ENCODE data around the gene NDUFS8.
"Not testable (repeated sequence)": the region's sequence is repeated elsewhere in the genome, so short reads cannot be mapped to it uniquely, and the experiment has no call there.

The NDUFS8 gene

GRCh38 chr11:68030318-68031143, at the start of gene NDUFS8:
Gene NDUFS8 (plus strand): TSS chr11:68030681. CDS start chr11:68032152, 1,471 bp downstream.
- DNase-seq (ENCODE audit: low spot score): peak; percentile 99

- not testable (repeated sequence) for DNase-seq (ENCODE audit: low spot score)
These were observed 49.3 kb upstream of the NDUFS8 start for GRCh38 chr11:67981226-67981625.

GRCh38 chr11:67982255-67982857, 48.1 kb upstream of the NDUFS8 start:
- DNase-seq (ENCODE audit: low spot score): not testable (repeated sequence)

GRCh38 chr11:67983951-67984350, 46.5 kb upstream of the NDUFS8 start:
- DNase-seq (ENCODE audit: low spot score): no peak

GRCh38 chr11:67985302-67985701, 45.2 kb upstream of the NDUFS8 start:
- DNase-seq (ENCODE audit: low spot score): not testable (repeated sequence)

GRCh38 chr11:67990546-67991346, 39.7 kb upstream of the NDUFS8 start:
- DNase-seq (ENCODE audit: low spot score): not testable (repeated sequence)

- not testable (repeated sequence) for DNase-seq (ENCODE audit: low spot score)
These were observed 38.9 kb upstream of the NDUFS8 start for GRCh38 chr11:67991347-67992121.

- peak; percentile 50 for DNase-seq (ENCODE audit: low spot score)
These were observed 36.7 kb upstream of the NDUFS8 start for GRCh38 chr11:67993821-67994220.

GRCh38 chr11:67994387-67994786, 36.1 kb upstream of the NDUFS8 start:
- DNase-seq (ENCODE audit: low spot score): not testable (repeated sequence)

GRCh38 chr11:67995129-67995528, 35.4 kb upstream of the NDUFS8 start:
- DNase-seq (ENCODE audit: low spot score): not testable (repeated sequence)

- not testable (repeated sequence) for DNase-seq (ENCODE audit: low spot score)
These were observed 34.9 kb upstream of the NDUFS8 start for GRCh38 chr11:67995579-67995978.

GRCh38 chr11:67996051-67996450, 34.4 kb upstream of the NDUFS8 start:
- no peak for DNase-seq (ENCODE audit: low spot score)

- DNase-seq (ENCODE audit: low spot score): peak; percentile 17
These were observed 33.6 kb upstream of the NDUFS8 start for GRCh38 chr11:67996622-67997474.

GRCh38 chr11:67997475-67997921, 33.0 kb upstream of the NDUFS8 start:
- no peak for DNase-seq (ENCODE audit: low spot score)

GRCh38 chr11:67998150-67999045, 32.1 kb upstream of the NDUFS8 start:
- no peak for DNase-seq (ENCODE audit: low spot score)

- no peak for DNase-seq (ENCODE audit: low spot score)
These were observed 31.3 kb upstream of the NDUFS8 start for GRCh38 chr11:67999201-67999629.

- no peak for DNase-seq (ENCODE audit: low spot score)
These were observed 30.8 kb upstream of the NDUFS8 start for GRCh38 chr11:67999704-68000103.

- DNase-seq (ENCODE audit: low spot score): no peak
These were observed 27.9 kb upstream of the NDUFS8 start for GRCh38 chr11:68002575-68002937.
